ENCODE results near the gene PDGFB. TPM values are rescaled to one million over a fixed set of nuclear protein-coding genes. Genes with fewer than 3 reads are reported as not detected.

Gene PDGFB
- total and polyA plus RNA-seq, 12 donors, result 9.9 to 45.6 (median 18.5) TPM

DNA sequence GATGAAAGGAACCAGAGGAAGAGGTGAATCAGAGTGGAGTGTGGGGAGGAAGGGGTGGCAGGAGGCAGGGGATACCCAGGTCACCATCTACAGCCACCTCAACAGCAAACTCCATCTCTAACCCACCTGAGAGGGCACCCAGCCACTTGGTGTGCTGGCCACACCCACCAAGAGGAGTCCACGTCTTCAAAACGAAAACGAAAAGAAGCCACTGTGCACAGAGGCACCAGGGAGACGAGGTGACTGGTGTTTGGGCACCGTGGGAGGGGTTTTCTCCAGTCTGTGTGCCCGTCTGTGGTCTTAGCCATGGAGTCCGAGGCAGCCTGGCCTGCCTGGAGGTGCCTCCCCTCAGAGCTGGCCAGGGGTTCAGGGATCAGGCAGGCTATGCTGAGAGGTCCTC lies 20.2 kb downstream of the PDGFB start:
- H3K4me3 ChIP-seq, result no peak overlapping the region
- WGBS, 2 donors, result 80 to 86% methylated on average over 7 of the region's 7 CpGs
- intact Hi-C loops (cut with DNase I), result loop anchor here in 1 of 10 donors (5.0 kb wide), 1 partner anchor 37 kb away; no protein-coding TSS in a partner anchor
- H3K27me3 ChIP-seq, result peaks cover 0 to 3% (median 0%) of the 10 kb centered on the region in 7 donors
- TF ChIP-seq, protein P1, sequence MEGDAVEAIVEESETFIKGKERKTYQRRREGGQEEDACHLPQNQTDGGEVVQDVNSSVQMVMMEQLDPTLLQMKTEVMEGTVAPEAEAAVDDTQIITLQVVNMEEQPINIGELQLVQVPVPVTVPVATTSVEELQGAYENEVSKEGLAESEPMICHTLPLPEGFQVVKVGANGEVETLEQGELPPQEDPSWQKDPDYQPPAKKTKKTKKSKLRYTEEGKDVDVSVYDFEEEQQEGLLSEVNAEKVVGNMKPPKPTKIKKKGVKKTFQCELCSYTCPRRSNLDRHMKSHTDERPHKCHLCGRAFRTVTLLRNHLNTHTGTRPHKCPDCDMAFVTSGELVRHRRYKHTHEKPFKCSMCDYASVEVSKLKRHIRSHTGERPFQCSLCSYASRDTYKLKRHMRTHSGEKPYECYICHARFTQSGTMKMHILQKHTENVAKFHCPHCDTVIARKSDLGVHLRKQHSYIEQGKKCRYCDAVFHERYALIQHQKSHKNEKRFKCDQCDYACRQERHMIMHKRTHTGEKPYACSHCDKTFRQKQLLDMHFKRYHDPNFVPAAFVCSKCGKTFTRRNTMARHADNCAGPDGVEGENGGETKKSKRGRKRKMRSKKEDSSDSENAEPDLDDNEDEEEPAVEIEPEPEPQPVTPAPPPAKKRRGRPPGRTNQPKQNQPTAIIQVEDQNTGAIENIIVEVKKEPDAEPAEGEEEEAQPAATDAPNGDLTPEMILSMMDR (IDR thresholded peaks at IDR 0.05), result no peak
- H3K9me3 ChIP-seq, result peaks cover 0 to 4% (median 0%) of the 10 kb centered on the region in 11 donors
- DNase-seq, result no peak
- ATAC-seq, result no peak
- H3K27ac ChIP-seq, result no peak overlapping the region
- peaks cover 0 to 20% (median 10%) of the 10 kb centered on the region in 9 donors for H3K4me1 ChIP-seq
- H3K36me3 ChIP-seq, result peaks cover 3 to 81% (median 52%) of the 10 kb centered on the region in 9 donors

DNA sequence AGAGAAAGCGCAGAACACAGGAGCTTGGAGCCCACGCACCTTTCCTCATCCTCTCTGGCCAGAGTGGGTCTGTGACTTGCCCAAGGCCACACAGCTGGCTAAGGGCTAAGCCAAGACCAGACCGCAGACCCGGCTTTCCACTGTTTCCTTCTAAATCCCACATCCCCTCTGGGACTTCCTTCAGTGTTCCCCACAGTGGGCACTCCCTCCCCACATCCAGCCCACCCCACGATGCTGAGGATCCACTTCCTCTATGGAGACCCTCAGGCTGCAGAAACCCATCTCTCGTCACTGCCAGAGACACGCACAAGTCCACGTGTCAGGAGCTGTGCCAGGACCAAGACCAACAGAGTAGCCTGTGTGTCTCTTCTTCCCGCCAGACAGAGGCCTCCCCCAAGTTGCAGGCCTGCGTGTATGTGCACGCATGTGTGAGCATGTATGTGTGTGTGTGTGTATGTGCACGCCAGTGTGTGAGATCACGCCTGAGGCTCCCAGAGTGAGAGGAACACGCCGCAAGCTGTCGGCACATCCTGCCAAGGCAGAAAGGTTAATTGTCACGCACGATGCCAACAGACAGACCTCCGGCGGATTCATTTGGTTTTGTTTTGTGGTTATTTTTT lies 21.6 kb downstream of the PDGFB start:
- TF ChIP-seq, protein P1 (IDR thresholded peaks at IDR 0.05), result no peak
- Histone ChIP-seq H3K4me1 (peaks cover 0 to 17% (median 10%) of the 10 kb centered on the region in 9 donors), H3K36me3 (peaks cover 3 to 68% (median 46%) of the 10 kb centered on the region in 9 donors), H3K27ac (no peak overlapping the region), H3K4me3 (no peak overlapping the region), H3K9me3 (peaks cover 0 to 4% (median 0%) of the 10 kb centered on the region in 11 donors), H3K27me3 (no peaks in the 10 kb centered on the region)
- ATAC-seq, result no peak
- intact Hi-C loops (cut with DNase I), result loop anchor here in 1 of 10 donors (5.0 kb wide), 1 partner anchor 36 kb away; no protein-coding TSS in a partner anchor
- 77 to 81% methylated on average over 20 of the region's 20 CpGs for WGBS, 2 donors
- DNase-seq, result no peak

DNA sequence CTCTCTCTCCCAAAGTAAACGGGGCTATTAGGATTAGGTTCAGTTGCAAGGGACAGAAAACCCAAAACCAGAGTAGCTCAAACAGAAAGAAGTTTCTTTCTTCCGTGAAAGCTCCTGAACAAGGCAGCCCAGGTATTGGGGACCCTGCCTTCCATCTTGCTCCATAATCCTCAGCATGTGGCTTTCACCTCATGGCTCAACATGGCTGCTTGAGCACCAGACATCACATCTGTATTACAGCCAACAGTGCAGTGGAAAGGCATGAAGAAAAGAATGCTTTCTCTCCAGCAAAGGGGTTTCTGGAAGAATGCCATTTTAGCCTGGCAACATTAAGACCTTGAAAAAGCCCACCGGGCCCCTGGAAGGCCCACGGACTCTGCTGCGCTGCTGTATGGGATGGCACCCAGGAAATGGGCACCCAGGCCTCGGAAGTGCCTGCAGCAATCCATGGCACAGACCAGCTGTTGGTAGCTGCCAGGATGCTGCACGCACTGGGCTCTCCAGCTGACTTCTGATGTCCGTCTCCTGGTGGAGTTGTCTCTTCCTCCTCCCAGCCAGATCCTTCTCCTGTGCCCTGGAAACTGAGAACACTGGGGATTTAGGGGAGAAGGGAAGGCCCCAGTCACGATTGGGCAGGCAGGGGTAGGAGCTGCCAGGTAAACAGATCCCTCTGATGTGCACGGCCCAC lies 22.6 kb downstream of the PDGFB start:
- no peak for DNase-seq
- Histone ChIP-seq H3K4me3 (no peak overlapping the region), H3K27ac (peak overlapping the region in 2 of 10 donors; percentile 25 to 53), H3K27me3 (no peaks in the 10 kb centered on the region), H3K9me3 (peaks cover 0 to 7% (median 0%) of the 10 kb centered on the region in 11 donors), H3K4me1 (peaks cover 0 to 12% (median 10%) of the 10 kb centered on the region in 9 donors), H3K36me3 (peaks cover 0 to 57% (median 39%) of the 10 kb centered on the region in 9 donors)
- 89 to 98% methylated on average over 10 of the region's 10 CpGs for WGBS, 2 donors
- TF ChIP-seq, protein P1 (IDR thresholded peaks at IDR 0.05), result no peak
- ATAC-seq, result peak in 1 of 8 donors; percentile 10
- intact Hi-C loops (cut with DNase I), result loop anchor here in 1 of 10 donors (5.0 kb wide), 1 partner anchor 35 kb away; no protein-coding TSS in a partner anchor

All from heart right ventricle (tissue), 16 donors.